ENCODE measurements around the gene MSLN. TPM values are rescaled to one million over a fixed set of nuclear protein-coding genes. Genes with fewer than 3 reads are reported as not detected.

Gene MSLN
- total and polyA plus RNA-seq, 4 experiments from 2014 or later: not detected

DNA sequence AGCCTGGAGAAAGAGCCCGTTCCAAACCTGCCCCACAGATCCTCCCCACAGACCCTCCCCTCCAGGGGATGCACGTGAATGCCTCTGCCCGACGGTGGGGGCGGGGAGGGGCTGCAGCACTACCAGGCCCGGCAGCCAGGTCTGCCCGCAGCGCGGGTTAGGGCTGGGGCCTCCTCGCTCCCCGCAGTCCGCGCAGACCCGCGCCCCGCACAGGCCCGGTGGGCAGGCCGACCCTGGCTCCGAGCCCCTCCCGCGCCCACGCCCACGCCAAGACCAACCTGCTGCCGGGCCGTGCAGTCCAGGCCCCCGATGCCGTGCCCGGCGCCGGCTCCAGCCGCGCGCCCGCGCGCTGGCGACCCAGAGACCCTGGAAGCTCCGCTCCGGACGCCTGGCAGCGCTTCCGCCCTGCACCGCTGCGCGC is 27.5 kb downstream of the MSLN start, which contains the start of gene RPUSD1:
RPUSD1 (minus strand) TSS at position 404 of the 421 bp plus-strand sequence. CDS start 644 bp downstream, outside the sequence.
- Mint-ChIP-seq H3K27me3 (no peaks in the 10 kb centered on the region), H3K4me3 (peak within 1 kb of the TSS; percentile 82 to 91 (median 85)), H3K9me3 (no peaks in the 10 kb centered on the region), H3K36me3 (peaks cover 8 to 10% of the 10 kb centered on the region in 2 donors), H3K27ac (peak within 1 kb of the TSS in 6 of 7 donors; percentile 41 to 80 (median 67)), H3K4me1 (peaks cover 2 to 30% (median 8%) of the 10 kb centered on the region in 4 donors)
- ChIA-PET POLR2A (ENCODE audit: partially characterized antibody) (interaction anchor here (0.6 to 3.0 kb wide), 17 partner anchors 14 to 745 kb away, joined by 3 to 15 read pairs (median 4); partner anchors contain the start of genes ANTKMT, CCDC78, HAGHL and METTL26), CTCF (ENCODE audit: partially characterized antibody) (interaction anchor here (1.0 to 6.7 kb wide), 2 partner anchors 76 to 316 kb away, joined by 3 to 84 read pairs; partner anchors contain the start of gene METRN)
- Histone ChIP-seq H3K9me3 (ENCODE audit: control insufficient read depth in 1 of 2, low read length in 2 of 2) (no peaks in the 10 kb centered on the region), H3K36me3 (ENCODE audit: insufficient read depth, low read length) (peaks cover 6% of the 10 kb centered on the region), H3K27ac (ENCODE audit: low read depth, low read length) (peak within 1 kb of the TSS; percentile 73), H3K4me1 (ENCODE audit: insufficient read depth, low read length) (peaks cover 21% of the 10 kb centered on the region), H3K27me3 (ENCODE audit: insufficient read depth, low read length) (no peaks in the 10 kb centered on the region), H3K4me3 (ENCODE audit: low read length in 2 of 2) (peak within 1 kb of the TSS; percentile 17 to 83)
- intact Hi-C loops (cut with micrococcal nuclease): loop anchor here (1.0 to 5.0 kb wide), 4 partner anchors 19 to 183 kb away; partner anchors contain the start of genes CIAO3, LMF1 and WDR90
- DNase-seq: peak in 1 of 5 donors; percentile 52

- H3K36me3 ChIP-seq (ENCODE audit: insufficient read depth, low read length): peaks cover 6% of the 10 kb centered on the region
- Mint-ChIP-seq H3K4me3 (peak within 1 kb of the TSS; percentile 82 to 91 (median 85)), H3K27ac (peak within 1 kb of the TSS in 6 of 7 donors; percentile 41 to 80 (median 67)), H3K4me1 (peaks cover 2 to 30% (median 8%) of the 10 kb centered on the region in 4 donors), H3K9me3 (no peaks in the 10 kb centered on the region), H3K27me3 (no peaks in the 10 kb centered on the region), H3K36me3 (peaks cover 8 to 10% of the 10 kb centered on the region in 2 donors)
- peaks cover 21% of the 10 kb centered on the region for H3K4me1 ChIP-seq (ENCODE audit: insufficient read depth, low read length)
- CTCF ChIA-PET (ENCODE audit: partially characterized antibody): interaction anchor here (1.0 to 6.7 kb wide), 2 partner anchors 76 to 315 kb away, joined by 3 to 84 read pairs; partner anchors contain the start of gene METRN
- peak within 1 kb of the TSS; percentile 17 to 83 for H3K4me3 ChIP-seq (ENCODE audit: low read length in 2 of 2)
- H3K9me3 ChIP-seq (ENCODE audit: control insufficient read depth in 1 of 2, low read length in 2 of 2): no peaks in the 10 kb centered on the region
- no peaks in the 10 kb centered on the region for H3K27me3 ChIP-seq (ENCODE audit: insufficient read depth, low read length)
- POLR2A ChIA-PET (ENCODE audit: partially characterized antibody): interaction anchor here (0.6 to 3.0 kb wide), 16 partner anchors 13 to 745 kb away, joined by 3 to 15 read pairs (median 4); partner anchors contain the start of genes ANTKMT, CCDC78, HAGHL and METTL26
- peak within 1 kb of the TSS; percentile 73 for H3K27ac ChIP-seq (ENCODE audit: low read depth, low read length)
- peak; percentile 90 to 96 (median 95) for DNase-seq
- intact Hi-C loops (cut with micrococcal nuclease): loop anchor here (1.0 to 5.0 kb wide), 4 partner anchors 19 to 182 kb away; partner anchors contain the start of genes CIAO3, LMF1 and WDR90
These were observed 28.0 kb downstream of the MSLN start, which contains the start of gene CHTF18 for GRCh38 chr16:788399-789126. TSS of gene CHTF18 (plus strand) at chr16:788620. CDS start at chr16:788685, 65 bp downstream.

DNA sequence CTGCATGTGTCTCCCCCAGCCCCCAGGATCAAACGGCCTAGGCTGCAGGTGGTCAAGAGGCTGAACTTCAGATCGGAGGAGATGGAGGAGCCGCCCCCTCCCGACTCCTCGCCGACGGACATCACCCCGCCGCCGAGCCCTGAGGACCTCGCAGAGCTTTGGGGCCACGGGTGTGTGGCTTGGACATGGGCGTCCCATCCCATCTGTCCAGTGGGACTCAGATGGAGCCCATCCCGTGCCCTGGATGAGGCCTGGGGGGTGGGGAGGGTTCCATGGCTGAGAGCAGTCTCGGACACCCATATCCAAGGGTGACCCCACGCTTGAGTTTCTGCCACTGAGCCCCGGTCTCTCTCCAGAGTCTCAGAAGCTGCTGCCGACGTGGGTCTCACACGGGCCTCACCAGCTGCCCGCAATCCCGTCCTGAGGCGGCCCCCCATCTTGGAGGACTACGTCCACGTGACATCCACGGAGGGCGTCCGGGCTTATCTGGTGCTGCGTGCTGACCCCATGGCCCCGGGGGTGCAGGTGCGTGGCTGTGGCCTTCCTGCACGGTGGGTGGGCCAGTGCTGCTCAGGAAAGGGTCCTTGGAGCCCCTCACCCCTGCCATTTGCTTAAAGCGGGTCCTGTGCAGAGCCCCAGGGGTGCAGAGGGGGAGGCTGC is 28.8 kb downstream of the MSLN start:
- H3K27me3 Mint-ChIP-seq: no peaks in the 10 kb centered on the region
- Histone ChIP-seq H3K4me1 (ENCODE audit: insufficient read depth, low read length) (peaks cover 21% of the 10 kb centered on the region), H3K9me3 (ENCODE audit: control insufficient read depth in 1 of 2, low read length in 2 of 2) (no peaks in the 10 kb centered on the region), H3K36me3 (ENCODE audit: insufficient read depth, low read length) (peaks cover 6% of the 10 kb centered on the region), H3K4me3 (ENCODE audit: low read length in 2 of 2) (peak overlapping the region in 1 of 2 donors; percentile 68), H3K27me3 (ENCODE audit: insufficient read depth, low read length) (no peaks in the 10 kb centered on the region), H3K27ac (ENCODE audit: low read depth, low read length) (peak overlapping the region; percentile 61)
- no peak overlapping the region for H3K4me3 Mint-ChIP-seq
- H3K4me1 Mint-ChIP-seq: peaks cover 2 to 30% (median 8%) of the 10 kb centered on the region in 4 donors
- ChIA-PET CTCF (ENCODE audit: partially characterized antibody) (interaction anchor here (6.7 kb wide), 1 partner anchor 77 kb away, joined by 84 read pairs; the partner anchor contains the start of gene METRN), POLR2A (ENCODE audit: partially characterized antibody) (interaction anchor here (1.2 to 3.0 kb wide), 5 partner anchors 13 to 192 kb away, joined by 3 to 15 read pairs (median 5); partner anchors contain the start of genes ANTKMT and SOX8)
- no peaks in the 10 kb centered on the region for H3K9me3 Mint-ChIP-seq
- intact Hi-C loops (cut with micrococcal nuclease): loop anchor here (2.0 to 5.0 kb wide), 3 partner anchors 49 to 181 kb away; partner anchors contain the start of genes CIAO3, LMF1 and WDR90
- peaks cover 8 to 10% of the 10 kb centered on the region in 2 donors for H3K36me3 Mint-ChIP-seq
- H3K27ac Mint-ChIP-seq: peak overlapping the region in 1 of 7 donors; percentile 46
- DNase-seq: no peak

GRCh38 chr16:790086-790485 is 29.6 kb downstream of the MSLN start:
- no peak for DNase-seq
- CTCF ChIA-PET (ENCODE audit: partially characterized antibody): no interaction called here
- H3K4me3 Mint-ChIP-seq: peak overlapping the region in 7 of 8 donors; percentile 26 to 72 (median 51)
- Histone ChIP-seq H3K4me1 (ENCODE audit: insufficient read depth, low read length) (peaks cover 21% of the 10 kb centered on the region), H3K9me3 (ENCODE audit: control insufficient read depth in 1 of 2, low read length in 2 of 2) (no peaks in the 10 kb centered on the region), H3K36me3 (ENCODE audit: insufficient read depth, low read length) (peaks cover 6% of the 10 kb centered on the region), H3K4me3 (ENCODE audit: low read length in 2 of 2) (no peak overlapping the region), H3K27ac (ENCODE audit: low read depth, low read length) (no peak overlapping the region), H3K27me3 (ENCODE audit: insufficient read depth, low read length) (no peaks in the 10 kb centered on the region)
- H3K27me3 Mint-ChIP-seq: no peaks in the 10 kb centered on the region
- H3K27ac Mint-ChIP-seq: peak overlapping the region in 2 of 7 donors; percentile 31 to 46
- peaks cover 1 to 25% (median 5%) of the 10 kb centered on the region in 4 donors for H3K4me1 Mint-ChIP-seq
- H3K9me3 Mint-ChIP-seq: no peaks in the 10 kb centered on the region
- H3K36me3 Mint-ChIP-seq: peaks cover 4 to 10% of the 10 kb centered on the region in 2 donors
- intact Hi-C loops (cut with micrococcal nuclease): no loop called here
- POLR2A ChIA-PET (ENCODE audit: partially characterized antibody): no interaction called here

GRCh38 chr16:791131-791530 is 30.6 kb downstream of the MSLN start:
- Histone ChIP-seq H3K27ac (ENCODE audit: low read depth, low read length) (no peak overlapping the region), H3K36me3 (ENCODE audit: insufficient read depth, low read length) (peaks cover 4% of the 10 kb centered on the region), H3K4me1 (ENCODE audit: insufficient read depth, low read length) (peaks cover 18% of the 10 kb centered on the region), H3K9me3 (ENCODE audit: control insufficient read depth in 1 of 2, low read length in 2 of 2) (no peaks in the 10 kb centered on the region), H3K27me3 (ENCODE audit: insufficient read depth, low read length) (no peaks in the 10 kb centered on the region), H3K4me3 (ENCODE audit: low read length in 2 of 2) (no peak overlapping the region)
- H3K36me3 Mint-ChIP-seq: peaks cover 4 to 10% of the 10 kb centered on the region in 2 donors
- H3K27me3 Mint-ChIP-seq: no peaks in the 10 kb centered on the region
- H3K9me3 Mint-ChIP-seq: no peaks in the 10 kb centered on the region
- peaks cover 0 to 21% (median 3%) of the 10 kb centered on the region in 4 donors for H3K4me1 Mint-ChIP-seq
- no peak overlapping the region for H3K27ac Mint-ChIP-seq
- intact Hi-C loops (cut with micrococcal nuclease): no loop called here
- ChIA-PET POLR2A (ENCODE audit: partially characterized antibody) (no interaction called here), CTCF (ENCODE audit: partially characterized antibody) (no interaction called here)
- H3K4me3 Mint-ChIP-seq: no peak overlapping the region
- DNase-seq: no peak

DNA sequence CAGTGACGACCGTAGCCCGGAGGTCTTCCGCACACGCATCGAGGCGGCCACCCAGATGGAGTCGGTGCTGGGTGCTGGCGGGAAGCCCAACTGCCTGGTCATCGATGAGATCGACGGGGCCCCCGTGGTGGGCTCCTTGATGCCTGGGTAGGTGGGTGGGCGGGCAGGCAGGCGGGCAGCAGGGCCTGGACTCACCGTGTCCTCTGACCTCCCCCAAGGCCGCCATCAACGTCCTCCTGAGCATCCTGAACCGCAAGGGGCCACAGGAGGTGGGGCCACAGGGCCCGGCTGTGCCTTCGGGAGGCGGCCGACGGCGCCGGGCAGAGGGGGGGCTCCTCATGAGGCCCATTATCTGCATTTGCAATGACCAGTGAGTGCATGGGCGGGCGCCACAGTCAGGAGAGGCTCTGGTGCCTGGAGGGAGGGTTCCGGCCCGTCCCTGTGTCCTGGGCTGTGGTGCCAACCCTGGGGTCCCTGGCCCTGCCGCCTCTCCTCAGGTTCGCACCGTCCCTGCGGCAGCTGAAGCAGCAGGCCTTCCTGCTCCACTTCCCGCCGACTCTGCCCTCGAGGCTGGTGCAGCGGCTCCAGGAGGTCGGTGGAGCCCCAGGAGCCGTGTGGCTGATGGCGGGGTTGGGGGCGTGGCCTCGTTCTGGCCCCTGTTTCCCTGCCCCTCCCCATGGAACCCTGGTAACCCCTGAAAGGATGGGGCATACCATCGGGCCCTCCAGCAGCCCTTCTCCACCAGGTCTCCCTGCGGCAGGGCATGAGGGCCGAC is 31.9 kb downstream of the MSLN start:
- H3K36me3 ChIP-seq (ENCODE audit: insufficient read depth, low read length): no peaks in the 10 kb centered on the region
- peaks cover 4 to 7% of the 10 kb centered on the region in 2 donors for H3K36me3 Mint-ChIP-seq
- intact Hi-C loops (cut with micrococcal nuclease): no loop called here
- H3K27me3 ChIP-seq (ENCODE audit: insufficient read depth, low read length): no peaks in the 10 kb centered on the region
- DNase-seq: no peak
- H3K9me3 ChIP-seq (ENCODE audit: control insufficient read depth in 1 of 2, low read length in 2 of 2): no peaks in the 10 kb centered on the region
- ChIA-PET CTCF (ENCODE audit: partially characterized antibody) (no interaction called here), POLR2A (ENCODE audit: partially characterized antibody) (no interaction called here)
- no peaks in the 10 kb centered on the region for H3K9me3 Mint-ChIP-seq
- H3K27ac ChIP-seq (ENCODE audit: low read depth, low read length): no peak overlapping the region
- H3K4me1 ChIP-seq (ENCODE audit: insufficient read depth, low read length): peaks cover 10% of the 10 kb centered on the region
- H3K4me1 Mint-ChIP-seq: peaks cover 0 to 10% (median 3%) of the 10 kb centered on the region in 4 donors
- H3K27ac Mint-ChIP-seq: no peak overlapping the region
- H3K4me3 ChIP-seq (ENCODE audit: low read length in 2 of 2): no peak overlapping the region
- no peak overlapping the region for H3K4me3 Mint-ChIP-seq
- no peaks in the 10 kb centered on the region for H3K27me3 Mint-ChIP-seq

Data from CD4-positive, alpha-beta memory T cell (primary cell).